HEK293 (cell line): Measurements from ENCODE around the gene SLC8A3.

Source experiments
- CTCF ChIA-PET: fragments of 350-600 bp; formaldehyde crosslinking; extraction: SDS; loops from one replicate; lab custom pipeline; 2021; ENCODE audit warnings: antibody characterized with exemption; lab: Yijun Ruan, JAX
- POLR2A ChIA-PET: fragments of 300-600 bp; formaldehyde crosslinking; extraction: SDS; loops from one replicate; lab custom pipeline; 2020; ENCODE audit warnings: antibody characterized with exemption, inconsistent platforms; lab: Yijun Ruan, JAX
- H3K27ac ChIP-seq: fragments of 200-500 bp; sonication (Bioruptor generic); 2 replicates; pipeline ENCODE4 v1.5.1; 2014; ENCODE audit warnings: low read depth, low read length, control low read depth, inconsistent platforms; ENCODE audit errors: extremely low read depth
- H3K36me3 ChIP-seq, 2 experiments: fragments of 200-500 bp in 1 of 2; sonication (Bioruptor generic) in 1 of 2; 1 replicate in 1 of 2; 2 replicates in 1 of 2; pipeline ENCODE4 v1.5.1; 2014 to 2017; ENCODE audit warnings: inconsistent platforms in 2 of 2, low read length in 2 of 2; ENCODE audit not compliant: control insufficient read depth in 2 of 2, insufficient read depth in 1 of 2
- H3K4me1 ChIP-seq: fragments of 200-500 bp; sonication (Bioruptor generic); 2 replicates; pipeline ENCODE4 v1.5.1; 2014; ENCODE audit warnings: mild to moderate bottlenecking, low read length, inconsistent platforms; ENCODE audit not compliant: control insufficient read depth, insufficient read depth
- H3K4me3 ChIP-seq: 2 replicates; pipeline ENCODE4 v1.5.1; 2011; ENCODE audit warnings: low read depth, mild to moderate bottlenecking, control low read depth, low read length, moderate library complexity
- H3K9me3 ChIP-seq: fragments of 200-500 bp; sonication (Bioruptor generic); 2 replicates; pipeline ENCODE4 v1.5.1; 2014; ENCODE audit warnings: low read depth, low read length, inconsistent platforms; ENCODE audit not compliant: control insufficient read depth, insufficient read depth
- GLI2 ChIP-seq: fragments of 450-650 bp; formaldehyde crosslinking; IDR thresholded peaks from 2 replicates; pipeline ENCODE4; 2017; ENCODE audit warnings: missing biosample characterization, missing genetic modification characterization, low read depth, borderline replicate concordance
- KLF7 ChIP-seq: fragments of 450-650 bp; formaldehyde crosslinking; IDR thresholded peaks from 2 replicates; pipeline ENCODE4 v1.5.1; 2016; ENCODE audit warnings: missing biosample characterization, missing genetic modification characterization, borderline replicate concordance
- KLF8 ChIP-seq: fragments of 450-650 bp; formaldehyde crosslinking; IDR thresholded peaks from 2 replicates; pipeline ENCODE4 v1.5.1; 2016; ENCODE audit warnings: missing biosample characterization, missing genetic modification characterization
- OSR2 ChIP-seq: fragments of 450-650 bp; formaldehyde crosslinking; IDR thresholded peaks from 2 replicates; pipeline ENCODE4 v1.5.1; 2016; ENCODE audit warnings: missing biosample characterization, missing genetic modification characterization
- PBX3 ChIP-seq: sonication (generic); formaldehyde crosslinking; IDR thresholded peaks from 2 replicates; pipeline ENCODE4 v1.8.1; 2022; ENCODE audit warnings: mild to moderate bottlenecking, moderate library complexity, missing genetic modification reagents
- SP3 ChIP-seq: fragments of 450-650 bp; formaldehyde crosslinking; IDR thresholded peaks from 2 replicates; pipeline ENCODE4 v1.5.1; 2016; ENCODE audit warnings: missing biosample characterization, missing genetic modification characterization
- SP7 ChIP-seq: fragments of 450-650 bp; formaldehyde crosslinking; IDR thresholded peaks from 2 replicates; pipeline ENCODE4 v1.5.1; 2016; ENCODE audit warnings: missing biosample characterization, missing genetic modification characterization
- ZFP41 ChIP-seq: fragments of 450-650 bp; formaldehyde crosslinking; IDR thresholded peaks from 2 replicates; pipeline ENCODE4 v1.5.1; 2016; ENCODE audit warnings: missing biosample characterization, missing genetic modification characterization, borderline replicate concordance
- ZIC2 ChIP-seq: fragments of 450-650 bp; formaldehyde crosslinking; IDR thresholded peaks from 2 replicates; pipeline ENCODE4 v1.5.1; 2016; ENCODE audit warnings: missing biosample characterization, missing genetic modification characterization
- ZNF132 ChIP-seq: fragments of 450-650 bp; formaldehyde crosslinking; IDR thresholded peaks from 2 replicates; pipeline ENCODE4 v1.5.1; 2017; ENCODE audit warnings: missing biosample characterization, missing genetic modification characterization, borderline replicate concordance
- ZNF175 ChIP-seq: fragments of 450-650 bp; formaldehyde crosslinking; IDR thresholded peaks from 2 replicates; pipeline ENCODE4 v1.5.1; 2016; ENCODE audit warnings: missing biosample characterization, missing genetic modification characterization
- ZNF18 ChIP-seq: fragments of 450-650 bp; formaldehyde crosslinking; IDR thresholded peaks from 2 replicates; pipeline ENCODE4 v1.5.1; 2016; ENCODE audit warnings: missing biosample characterization, missing genetic modification characterization
- ZNF26 ChIP-seq: fragments of 450-650 bp; formaldehyde crosslinking; IDR thresholded peaks from 2 replicates; pipeline ENCODE4 v1.5.1; 2016; ENCODE audit warnings: missing biosample characterization, missing genetic modification characterization
- ZNF548 ChIP-seq: fragments of 450-650 bp; formaldehyde crosslinking; IDR thresholded peaks from 2 replicates; pipeline ENCODE4 v1.5.1; 2016; ENCODE audit warnings: missing biosample characterization, missing genetic modification characterization
- ZNF692 ChIP-seq: fragments of 450-650 bp; formaldehyde crosslinking; IDR thresholded peaks from 2 replicates; pipeline ENCODE4 v1.5.1; 2016; ENCODE audit warnings: missing biosample characterization, missing genetic modification characterization
- ZNF707 ChIP-seq: fragments of 450-650 bp; formaldehyde crosslinking; IDR thresholded peaks from 2 replicates; pipeline ENCODE4 v1.5.1; 2016; ENCODE audit warnings: missing biosample characterization, missing genetic modification characterization
- TF ChIP-seq, protein P1 (sequence below): fragments of 450-650 bp; formaldehyde crosslinking; IDR thresholded peaks from 2 replicates; pipeline ENCODE4; 2016; ENCODE audit warnings: missing biosample characterization, missing genetic modification characterization
- TF ChIP-seq, protein P2 (sequence below): fragments of 450-650 bp; formaldehyde crosslinking; IDR thresholded peaks from 2 replicates; pipeline ENCODE4 v1.5.1; 2017; ENCODE audit warnings: missing biosample characterization, missing genetic modification characterization
- TF ChIP-seq, protein P3 (sequence below): fragments of 450-650 bp; formaldehyde crosslinking; IDR thresholded peaks from 2 replicates; pipeline ENCODE4 v1.5.1; 2016; ENCODE audit warnings: missing biosample characterization, missing genetic modification characterization
- TF ChIP-seq, protein P4 (sequence below): fragments of 450-650 bp; formaldehyde crosslinking; IDR thresholded peaks from 2 replicates; pipeline ENCODE4 v1.5.1; 2016; ENCODE audit warnings: missing biosample characterization, missing genetic modification characterization

The SLC8A3 gene

GRCh38 chr14:70152704-70153103 lies 36.0 kb downstream of the SLC8A3 start:
- no peak for TF ChIP-seq PBX3 (CRISPR knock-in tag)
- no peak for TF ChIP-seq ZNF18 (tag by site-specific recombination)
- TF ChIP-seq SP7 = peak; percentile 89
- POLR2A ChIA-PET = no interaction called here
- H3K9me3 ChIP-seq = no peaks in the 10 kb centered on the region
- no peak overlapping the region for H3K4me3 ChIP-seq
- H3K4me1 ChIP-seq = no peaks in the 10 kb centered on the region
- CTCF ChIA-PET = interaction anchor here (0.9 kb wide), 1 partner anchor 163 kb away, joined by 3 read pairs; no protein-coding TSS in a partner anchor
- H3K27ac ChIP-seq = no peak overlapping the region
- H3K36me3 ChIP-seq = no peaks in the 10 kb centered on the region

DNA sequence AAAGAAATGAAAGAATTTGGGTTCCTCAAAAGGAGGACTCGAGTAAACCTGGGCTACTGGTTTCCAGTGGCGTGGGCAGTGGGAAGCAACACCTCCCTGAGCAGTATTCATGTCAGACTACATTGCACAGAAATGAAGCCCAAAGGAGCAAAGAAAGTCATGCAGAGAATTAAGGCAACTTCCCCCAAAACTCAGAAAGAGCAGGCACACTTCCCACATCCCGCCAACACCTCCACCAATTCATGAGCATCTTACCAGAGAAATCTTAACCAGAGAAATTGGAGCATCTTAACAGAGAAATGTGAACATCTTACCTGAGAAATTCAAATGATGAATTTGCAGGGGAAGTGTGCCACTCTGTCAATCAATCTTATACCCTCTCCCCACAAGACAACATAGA lies 36.7 kb downstream of the SLC8A3 start:
- Histone ChIP-seq H3K9me3 (no peaks in the 10 kb centered on the region), H3K36me3 (no peaks in the 10 kb centered on the region), H3K4me1 (no peaks in the 10 kb centered on the region), H3K4me3 (no peak overlapping the region), H3K27ac (no peak overlapping the region)
- no peak for TF ChIP-seq ZIC2 (tag by site-specific recombination)
- TF ChIP-seq, protein P1, sequence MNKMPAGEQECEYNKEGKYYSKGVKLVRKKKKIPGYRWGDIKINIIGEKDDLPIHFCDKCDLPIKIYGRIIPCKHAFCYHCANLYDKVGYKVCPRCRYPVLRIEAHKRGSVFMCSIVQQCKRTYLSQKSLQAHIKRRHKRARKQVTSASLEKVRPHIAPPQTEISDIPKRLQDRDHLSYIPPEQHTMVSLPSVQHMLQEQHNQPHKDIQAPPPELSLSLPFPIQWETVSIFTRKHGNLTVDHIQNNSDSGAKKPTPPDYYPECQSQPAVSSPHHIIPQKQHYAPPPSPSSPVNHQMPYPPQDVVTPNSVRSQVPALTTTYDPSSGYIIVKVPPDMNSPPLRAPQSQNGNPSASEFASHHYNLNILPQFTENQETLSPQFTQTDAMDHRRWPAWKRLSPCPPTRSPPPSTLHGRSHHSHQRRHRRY = no peak
- no peak for TF ChIP-seq GLI2 (tag by site-specific recombination)
- TF ChIP-seq ZNF707 (tag by site-specific recombination) = no peak
- TF ChIP-seq KLF8 (tag by site-specific recombination) = no peak
- no peak for TF ChIP-seq ZNF548 (tag by site-specific recombination)
- no peak for TF ChIP-seq ZNF692 (tag by site-specific recombination)
- TF ChIP-seq ZNF132 (tag by site-specific recombination) = no peak
- no peak for TF ChIP-seq ZFP41 (tag by site-specific recombination)
- TF ChIP-seq, protein P2, sequence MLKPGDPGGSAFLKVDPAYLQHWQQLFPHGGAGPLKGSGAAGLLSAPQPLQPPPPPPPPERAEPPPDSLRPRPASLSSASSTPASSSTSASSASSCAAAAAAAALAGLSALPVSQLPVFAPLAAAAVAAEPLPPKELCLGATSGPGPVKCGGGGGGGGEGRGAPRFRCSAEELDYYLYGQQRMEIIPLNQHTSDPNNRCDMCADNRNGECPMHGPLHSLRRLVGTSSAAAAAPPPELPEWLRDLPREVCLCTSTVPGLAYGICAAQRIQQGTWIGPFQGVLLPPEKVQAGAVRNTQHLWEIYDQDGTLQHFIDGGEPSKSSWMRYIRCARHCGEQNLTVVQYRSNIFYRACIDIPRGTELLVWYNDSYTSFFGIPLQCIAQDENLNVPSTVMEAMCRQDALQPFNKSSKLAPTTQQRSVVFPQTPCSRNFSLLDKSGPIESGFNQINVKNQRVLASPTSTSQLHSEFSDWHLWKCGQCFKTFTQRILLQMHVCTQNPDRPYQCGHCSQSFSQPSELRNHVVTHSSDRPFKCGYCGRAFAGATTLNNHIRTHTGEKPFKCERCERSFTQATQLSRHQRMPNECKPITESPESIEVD (tag by site-specific recombination) = no peak
- TF ChIP-seq OSR2 (tag by site-specific recombination) = no peak
- no peak for TF ChIP-seq ZNF26 (tag by site-specific recombination)
- no peak for TF ChIP-seq ZNF175 (tag by site-specific recombination)
- TF ChIP-seq, protein P3, sequence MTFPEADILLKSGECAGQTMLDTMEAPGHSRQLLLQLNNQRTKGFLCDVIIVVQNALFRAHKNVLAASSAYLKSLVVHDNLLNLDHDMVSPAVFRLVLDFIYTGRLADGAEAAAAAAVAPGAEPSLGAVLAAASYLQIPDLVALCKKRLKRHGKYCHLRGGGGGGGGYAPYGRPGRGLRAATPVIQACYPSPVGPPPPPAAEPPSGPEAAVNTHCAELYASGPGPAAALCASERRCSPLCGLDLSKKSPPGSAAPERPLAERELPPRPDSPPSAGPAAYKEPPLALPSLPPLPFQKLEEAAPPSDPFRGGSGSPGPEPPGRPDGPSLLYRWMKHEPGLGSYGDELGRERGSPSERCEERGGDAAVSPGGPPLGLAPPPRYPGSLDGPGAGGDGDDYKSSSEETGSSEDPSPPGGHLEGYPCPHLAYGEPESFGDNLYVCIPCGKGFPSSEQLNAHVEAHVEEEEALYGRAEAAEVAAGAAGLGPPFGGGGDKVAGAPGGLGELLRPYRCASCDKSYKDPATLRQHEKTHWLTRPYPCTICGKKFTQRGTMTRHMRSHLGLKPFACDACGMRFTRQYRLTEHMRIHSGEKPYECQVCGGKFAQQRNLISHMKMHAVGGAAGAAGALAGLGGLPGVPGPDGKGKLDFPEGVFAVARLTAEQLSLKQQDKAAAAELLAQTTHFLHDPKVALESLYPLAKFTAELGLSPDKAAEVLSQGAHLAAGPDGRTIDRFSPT (tag by site-specific recombination) = no peak
- no peak for TF ChIP-seq KLF7 (tag by site-specific recombination)
- TF ChIP-seq SP3 (tag by site-specific recombination) = no peak
- TF ChIP-seq, protein P4, sequence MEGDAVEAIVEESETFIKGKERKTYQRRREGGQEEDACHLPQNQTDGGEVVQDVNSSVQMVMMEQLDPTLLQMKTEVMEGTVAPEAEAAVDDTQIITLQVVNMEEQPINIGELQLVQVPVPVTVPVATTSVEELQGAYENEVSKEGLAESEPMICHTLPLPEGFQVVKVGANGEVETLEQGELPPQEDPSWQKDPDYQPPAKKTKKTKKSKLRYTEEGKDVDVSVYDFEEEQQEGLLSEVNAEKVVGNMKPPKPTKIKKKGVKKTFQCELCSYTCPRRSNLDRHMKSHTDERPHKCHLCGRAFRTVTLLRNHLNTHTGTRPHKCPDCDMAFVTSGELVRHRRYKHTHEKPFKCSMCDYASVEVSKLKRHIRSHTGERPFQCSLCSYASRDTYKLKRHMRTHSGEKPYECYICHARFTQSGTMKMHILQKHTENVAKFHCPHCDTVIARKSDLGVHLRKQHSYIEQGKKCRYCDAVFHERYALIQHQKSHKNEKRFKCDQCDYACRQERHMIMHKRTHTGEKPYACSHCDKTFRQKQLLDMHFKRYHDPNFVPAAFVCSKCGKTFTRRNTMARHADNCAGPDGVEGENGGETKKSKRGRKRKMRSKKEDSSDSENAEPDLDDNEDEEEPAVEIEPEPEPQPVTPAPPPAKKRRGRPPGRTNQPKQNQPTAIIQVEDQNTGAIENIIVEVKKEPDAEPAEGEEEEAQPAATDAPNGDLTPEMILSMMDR (tag by site-specific recombination) = no peak
- ChIA-PET CTCF (no interaction called here), POLR2A (no interaction called here)
